ENCODE measurements around the gene SPAG4.

Gene SPAG4

GRCh38 chr20:35665949-35666288 is 50.3 kb downstream of the SPAG4 start:
- Histone ChIP-seq H3K36me3 (ENCODE audit: control insufficient read depth, insufficient read depth, low read length) (no peaks in the 10 kb centered on the region), H3K27me3 (ENCODE audit: control insufficient read depth, insufficient read depth, low read length) (no peaks in the 10 kb centered on the region), H3K9ac (ENCODE audit: low read length) (no peak overlapping the region), H3K4me1 (ENCODE audit: control insufficient read depth, insufficient read depth, low read length) (peaks cover 8% of the 10 kb centered on the region), H3K9me3 (ENCODE audit: control insufficient read depth, low read length) (no peaks in the 10 kb centered on the region), H3K4me3 (ENCODE audit: low read length) (no peak overlapping the region)

- Histone ChIP-seq H3K4me1 (ENCODE audit: control insufficient read depth, insufficient read depth, low read length) (no peaks in the 10 kb centered on the region), H3K4me3 (ENCODE audit: low read length) (no peak overlapping the region), H3K9me3 (ENCODE audit: control insufficient read depth, low read length) (no peaks in the 10 kb centered on the region), H3K27me3 (ENCODE audit: control insufficient read depth, insufficient read depth, low read length) (no peaks in the 10 kb centered on the region), H3K36me3 (ENCODE audit: control insufficient read depth, insufficient read depth, low read length) (no peaks in the 10 kb centered on the region), H3K9ac (ENCODE audit: low read length) (no peak overlapping the region)
Measured at GRCh38 chr20:35669221-35669620, 53.6 kb downstream of the SPAG4 start.

GRCh38 chr20:35669681-35670080 is 54.1 kb downstream of the SPAG4 start:
- Histone ChIP-seq H3K9ac (ENCODE audit: low read length) (no peak overlapping the region), H3K36me3 (ENCODE audit: control insufficient read depth, insufficient read depth, low read length) (no peaks in the 10 kb centered on the region), H3K27me3 (ENCODE audit: control insufficient read depth, insufficient read depth, low read length) (no peaks in the 10 kb centered on the region), H3K4me1 (ENCODE audit: control insufficient read depth, insufficient read depth, low read length) (no peaks in the 10 kb centered on the region), H3K4me3 (ENCODE audit: low read length) (no peak overlapping the region), H3K9me3 (ENCODE audit: control insufficient read depth, low read length) (no peaks in the 10 kb centered on the region)
